Measurements from ENCODE around the gene RGS6.

Gene RGS6

GRCh38 chr14:72118841-72119240, 186.6 kb downstream of the RGS6 start:
- no peak overlapping the region for H3K27ac ChIP-seq (ENCODE audit: low read length)
- no peaks in the 10 kb centered on the region for H3K4me1 ChIP-seq (ENCODE audit: control insufficient read depth, insufficient read depth, low read length)
- H3K9ac ChIP-seq (ENCODE audit: low read length in 2 of 2) = no peak overlapping the region
- H3K4me3 ChIP-seq (ENCODE audit: low read length in 2 of 2) = no peak overlapping the region
- no peaks in the 10 kb centered on the region for H3K27me3 ChIP-seq (ENCODE audit: control insufficient read depth in 1 of 2, insufficient read depth in 2 of 2, low read length in 2 of 2)
- H3K36me3 ChIP-seq (ENCODE audit: control insufficient read depth in 2 of 2, insufficient read depth in 2 of 2, low read length in 2 of 2) = no peaks in the 10 kb centered on the region
- H3K9me3 ChIP-seq (ENCODE audit: control insufficient read depth in 2 of 2, low read length in 2 of 2) = no peaks in the 10 kb centered on the region

- H3K4me1 ChIP-seq (ENCODE audit: control insufficient read depth, insufficient read depth, low read length) = no peaks in the 10 kb centered on the region
Measured at GRCh38 chr14:72120315-72120714, 188.1 kb downstream of the RGS6 start.

GRCh38 chr14:72123755-72124154, 191.5 kb downstream of the RGS6 start:
- Histone ChIP-seq H3K9me3 (ENCODE audit: control insufficient read depth in 2 of 2, low read length in 2 of 2) (peaks cover 0 to 5% of the 10 kb centered on the region in 2 donors), H3K9ac (ENCODE audit: low read length in 2 of 2) (no peak overlapping the region), H3K27ac (ENCODE audit: low read length) (no peak overlapping the region), H3K36me3 (ENCODE audit: control insufficient read depth in 2 of 2, insufficient read depth in 2 of 2, low read length in 2 of 2) (no peaks in the 10 kb centered on the region), H3K27me3 (ENCODE audit: control insufficient read depth in 1 of 2, insufficient read depth in 2 of 2, low read length in 2 of 2) (no peaks in the 10 kb centered on the region), H3K4me3 (ENCODE audit: low read length in 2 of 2) (no peak overlapping the region), H3K4me1 (ENCODE audit: control insufficient read depth, insufficient read depth, low read length) (no peaks in the 10 kb centered on the region)

More at GRCh38 chr14:72120315-72120714, 188.1 kb downstream of the RGS6 start:
- Histone ChIP-seq H3K27ac (ENCODE audit: low read length) (no peak overlapping the region), H3K4me3 (ENCODE audit: low read length in 2 of 2) (no peak overlapping the region), H3K9ac (ENCODE audit: low read length in 2 of 2) (no peak overlapping the region), H3K27me3 (ENCODE audit: control insufficient read depth in 1 of 2, insufficient read depth in 2 of 2, low read length in 2 of 2) (no peaks in the 10 kb centered on the region), H3K9me3 (ENCODE audit: control insufficient read depth in 2 of 2, low read length in 2 of 2) (peaks cover 0 to 3% of the 10 kb centered on the region in 2 donors), H3K36me3 (ENCODE audit: control insufficient read depth in 2 of 2, insufficient read depth in 2 of 2, low read length in 2 of 2) (no peaks in the 10 kb centered on the region)

GRCh38 chr14:72124171-72124570, 191.9 kb downstream of the RGS6 start:
- Histone ChIP-seq H3K4me1 (ENCODE audit: control insufficient read depth, insufficient read depth, low read length) (no peaks in the 10 kb centered on the region), H3K9ac (ENCODE audit: low read length in 2 of 2) (no peak overlapping the region), H3K4me3 (ENCODE audit: low read length in 2 of 2) (no peak overlapping the region), H3K27me3 (ENCODE audit: control insufficient read depth in 1 of 2, insufficient read depth in 2 of 2, low read length in 2 of 2) (no peaks in the 10 kb centered on the region), H3K9me3 (ENCODE audit: control insufficient read depth in 2 of 2, low read length in 2 of 2) (peaks cover 0 to 5% of the 10 kb centered on the region in 2 donors), H3K36me3 (ENCODE audit: control insufficient read depth in 2 of 2, insufficient read depth in 2 of 2, low read length in 2 of 2) (no peaks in the 10 kb centered on the region), H3K27ac (ENCODE audit: low read length) (no peak overlapping the region)

- H3K27ac ChIP-seq (ENCODE audit: low read length) = no peak overlapping the region
Measured at GRCh38 chr14:72126091-72126490, 193.9 kb downstream of the RGS6 start.

GRCh38 chr14:72126561-72126960, 194.3 kb downstream of the RGS6 start:
- Histone ChIP-seq H3K4me1 (ENCODE audit: control insufficient read depth, insufficient read depth, low read length) (no peaks in the 10 kb centered on the region), H3K4me3 (ENCODE audit: low read length in 2 of 2) (no peak overlapping the region), H3K9me3 (ENCODE audit: control insufficient read depth in 2 of 2, low read length in 2 of 2) (peaks cover 0 to 5% of the 10 kb centered on the region in 2 donors), H3K27ac (ENCODE audit: low read length) (no peak overlapping the region), H3K36me3 (ENCODE audit: control insufficient read depth in 2 of 2, insufficient read depth in 2 of 2, low read length in 2 of 2) (no peaks in the 10 kb centered on the region), H3K27me3 (ENCODE audit: control insufficient read depth in 1 of 2, insufficient read depth in 2 of 2, low read length in 2 of 2) (no peaks in the 10 kb centered on the region), H3K9ac (ENCODE audit: low read length in 2 of 2) (no peak overlapping the region)

More at GRCh38 chr14:72126091-72126490, 193.9 kb downstream of the RGS6 start:
- H3K4me1 ChIP-seq (ENCODE audit: control insufficient read depth, insufficient read depth, low read length) = no peaks in the 10 kb centered on the region
- H3K27me3 ChIP-seq (ENCODE audit: control insufficient read depth in 1 of 2, insufficient read depth in 2 of 2, low read length in 2 of 2) = no peaks in the 10 kb centered on the region
- no peak overlapping the region for H3K4me3 ChIP-seq (ENCODE audit: low read length in 2 of 2)
- H3K9ac ChIP-seq (ENCODE audit: low read length in 2 of 2) = no peak overlapping the region
- H3K9me3 ChIP-seq (ENCODE audit: control insufficient read depth in 2 of 2, low read length in 2 of 2) = peaks cover 0 to 5% of the 10 kb centered on the region in 2 donors
- no peaks in the 10 kb centered on the region for H3K36me3 ChIP-seq (ENCODE audit: control insufficient read depth in 2 of 2, insufficient read depth in 2 of 2, low read length in 2 of 2)

- no peak overlapping the region for H3K9ac ChIP-seq (ENCODE audit: low read length in 2 of 2)
- peaks cover 0 to 5% of the 10 kb centered on the region in 2 donors for H3K9me3 ChIP-seq (ENCODE audit: control insufficient read depth in 2 of 2, low read length in 2 of 2)
- peak overlapping the region in 1 of 2 donors; percentile 4 for H3K4me3 ChIP-seq (ENCODE audit: low read length in 2 of 2)
- H3K27ac ChIP-seq (ENCODE audit: low read length) = no peak overlapping the region
- H3K4me1 ChIP-seq (ENCODE audit: control insufficient read depth, insufficient read depth, low read length) = no peaks in the 10 kb centered on the region
- no peaks in the 10 kb centered on the region for H3K36me3 ChIP-seq (ENCODE audit: control insufficient read depth in 2 of 2, insufficient read depth in 2 of 2, low read length in 2 of 2)
- H3K27me3 ChIP-seq (ENCODE audit: control insufficient read depth in 1 of 2, insufficient read depth in 2 of 2, low read length in 2 of 2) = no peaks in the 10 kb centered on the region
Measured at GRCh38 chr14:72128629-72129028, 196.4 kb downstream of the RGS6 start.

- H3K4me1 ChIP-seq (ENCODE audit: control insufficient read depth, insufficient read depth, low read length) = no peaks in the 10 kb centered on the region
- H3K9me3 ChIP-seq (ENCODE audit: control insufficient read depth in 2 of 2, low read length in 2 of 2) = peaks cover 0 to 5% of the 10 kb centered on the region in 2 donors
- no peaks in the 10 kb centered on the region for H3K36me3 ChIP-seq (ENCODE audit: control insufficient read depth in 2 of 2, insufficient read depth in 2 of 2, low read length in 2 of 2)
- no peak overlapping the region for H3K27ac ChIP-seq (ENCODE audit: low read length)
- no peak overlapping the region for H3K9ac ChIP-seq (ENCODE audit: low read length in 2 of 2)
- peak overlapping the region in 1 of 2 donors; percentile 4 for H3K4me3 ChIP-seq (ENCODE audit: low read length in 2 of 2)
- H3K27me3 ChIP-seq (ENCODE audit: control insufficient read depth in 1 of 2, insufficient read depth in 2 of 2, low read length in 2 of 2) = no peaks in the 10 kb centered on the region
Measured at GRCh38 chr14:72129291-72129690, 197.1 kb downstream of the RGS6 start.

- no peak overlapping the region for H3K9ac ChIP-seq (ENCODE audit: low read length in 2 of 2)
- H3K4me1 ChIP-seq (ENCODE audit: control insufficient read depth, insufficient read depth, low read length) = no peaks in the 10 kb centered on the region
- H3K27ac ChIP-seq (ENCODE audit: low read length) = no peak overlapping the region
- H3K4me3 ChIP-seq (ENCODE audit: low read length in 2 of 2) = no peak overlapping the region
- H3K36me3 ChIP-seq (ENCODE audit: control insufficient read depth in 2 of 2, insufficient read depth in 2 of 2, low read length in 2 of 2) = no peaks in the 10 kb centered on the region
- H3K9me3 ChIP-seq (ENCODE audit: control insufficient read depth in 2 of 2, low read length in 2 of 2) = no peaks in the 10 kb centered on the region
- no peaks in the 10 kb centered on the region for H3K27me3 ChIP-seq (ENCODE audit: control insufficient read depth in 1 of 2, insufficient read depth in 2 of 2, low read length in 2 of 2)
Measured at GRCh38 chr14:72141084-72141483, 208.9 kb downstream of the RGS6 start.

- Histone ChIP-seq H3K9me3 (ENCODE audit: control insufficient read depth in 2 of 2, low read length in 2 of 2) (no peaks in the 10 kb centered on the region), H3K4me3 (ENCODE audit: low read length in 2 of 2) (no peak overlapping the region), H3K9ac (ENCODE audit: low read length in 2 of 2) (no peak overlapping the region), H3K27me3 (ENCODE audit: control insufficient read depth in 1 of 2, insufficient read depth in 2 of 2, low read length in 2 of 2) (no peaks in the 10 kb centered on the region), H3K27ac (ENCODE audit: low read length) (no peak overlapping the region), H3K4me1 (ENCODE audit: control insufficient read depth, insufficient read depth, low read length) (no peaks in the 10 kb centered on the region), H3K36me3 (ENCODE audit: control insufficient read depth in 2 of 2, insufficient read depth in 2 of 2, low read length in 2 of 2) (no peaks in the 10 kb centered on the region)
Measured at GRCh38 chr14:72142328-72142727, 210.1 kb downstream of the RGS6 start.

GRCh38 chr14:72146241-72146640, 214.0 kb downstream of the RGS6 start:
- no peaks in the 10 kb centered on the region for H3K4me1 ChIP-seq (ENCODE audit: control insufficient read depth, insufficient read depth, low read length)
- no peaks in the 10 kb centered on the region for H3K27me3 ChIP-seq (ENCODE audit: control insufficient read depth in 1 of 2, insufficient read depth in 2 of 2, low read length in 2 of 2)
- H3K27ac ChIP-seq (ENCODE audit: low read length) = no peak overlapping the region
- no peaks in the 10 kb centered on the region for H3K36me3 ChIP-seq (ENCODE audit: control insufficient read depth in 2 of 2, insufficient read depth in 2 of 2, low read length in 2 of 2)
- no peak overlapping the region for H3K9ac ChIP-seq (ENCODE audit: low read length in 2 of 2)
- no peaks in the 10 kb centered on the region for H3K9me3 ChIP-seq (ENCODE audit: control insufficient read depth in 2 of 2, low read length in 2 of 2)
- no peak overlapping the region for H3K4me3 ChIP-seq (ENCODE audit: low read length in 2 of 2)

All from stomach smooth muscle (tissue), 2 donors.